ENCODE results near the gene BCL10.

Gene BCL10

DNA sequence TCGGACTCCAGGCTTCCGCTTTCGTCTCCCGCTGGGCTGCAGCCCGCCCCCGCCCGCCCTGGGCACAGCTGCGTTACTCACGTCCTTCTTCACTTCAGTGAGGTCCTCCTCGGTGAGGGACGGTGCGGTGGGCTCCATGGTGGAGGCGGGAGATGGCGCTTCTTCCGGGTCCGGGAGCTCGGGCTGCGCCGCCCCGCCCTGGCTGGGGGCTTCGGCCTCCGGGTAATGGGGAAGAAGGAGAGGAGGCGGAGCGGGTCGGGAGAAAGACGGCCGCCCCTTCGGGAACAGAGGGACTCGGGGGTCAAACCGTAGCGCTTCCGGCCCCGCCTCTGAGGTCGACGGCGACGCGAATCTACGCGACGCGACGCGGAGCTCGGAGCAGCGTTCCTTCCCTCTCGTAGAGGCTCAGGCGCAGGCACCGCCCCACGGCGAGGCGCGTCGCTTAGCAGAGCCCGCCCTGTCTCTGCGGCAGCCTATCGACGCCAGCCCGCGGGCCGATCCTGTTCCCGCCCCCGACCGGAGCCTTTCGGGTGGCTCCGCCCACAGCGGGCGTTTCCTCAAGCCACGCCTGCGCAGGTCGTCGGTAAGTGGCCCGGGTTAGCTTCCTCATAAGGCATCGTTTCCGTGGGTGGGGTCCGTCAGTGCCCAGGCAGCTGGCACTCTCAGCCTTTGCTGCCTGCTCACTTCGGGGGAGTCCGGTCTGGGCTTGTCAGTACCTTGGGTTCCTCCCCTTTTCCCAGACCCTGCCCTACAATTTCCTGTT, at the start of gene BCL10:
Gene BCL10, minus strand, starts transcription at position 418 of the 763 bp plus-strand sequence. Its CDS starts 280 bp downstream, at position 138.
- peak; percentile 99 for DNase-seq

DNA sequence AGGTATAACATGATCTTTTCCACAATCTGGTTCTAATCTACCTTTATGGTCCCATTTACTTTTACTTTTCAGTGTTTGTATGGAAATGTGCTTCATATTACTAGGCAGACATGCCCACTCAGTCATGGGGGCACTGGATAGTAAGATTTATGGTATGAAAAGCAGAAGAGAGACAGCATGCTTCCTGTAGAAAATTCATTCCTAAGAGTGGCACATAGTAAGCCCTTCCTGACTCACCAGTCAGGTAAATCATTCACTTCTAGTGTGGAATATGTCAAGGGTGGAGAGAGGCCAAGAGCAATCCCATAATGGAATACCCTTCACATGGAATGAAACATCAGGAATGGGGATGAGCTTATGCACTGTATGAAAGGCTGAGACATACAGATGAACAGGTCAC, 49.5 kb upstream of the BCL10 start:
- no peak for DNase-seq

GRCh38 chr1:85323770-85324169, 47.3 kb upstream of the BCL10 start:
- no peak for DNase-seq

- no peak for DNase-seq
Observed at GRCh38 chr1:85322655-85323054, 46.2 kb upstream of the BCL10 start.

GRCh38 chr1:85321237-85321964, 45.0 kb upstream of the BCL10 start:
- DNase-seq: peak; percentile 90

DNA sequence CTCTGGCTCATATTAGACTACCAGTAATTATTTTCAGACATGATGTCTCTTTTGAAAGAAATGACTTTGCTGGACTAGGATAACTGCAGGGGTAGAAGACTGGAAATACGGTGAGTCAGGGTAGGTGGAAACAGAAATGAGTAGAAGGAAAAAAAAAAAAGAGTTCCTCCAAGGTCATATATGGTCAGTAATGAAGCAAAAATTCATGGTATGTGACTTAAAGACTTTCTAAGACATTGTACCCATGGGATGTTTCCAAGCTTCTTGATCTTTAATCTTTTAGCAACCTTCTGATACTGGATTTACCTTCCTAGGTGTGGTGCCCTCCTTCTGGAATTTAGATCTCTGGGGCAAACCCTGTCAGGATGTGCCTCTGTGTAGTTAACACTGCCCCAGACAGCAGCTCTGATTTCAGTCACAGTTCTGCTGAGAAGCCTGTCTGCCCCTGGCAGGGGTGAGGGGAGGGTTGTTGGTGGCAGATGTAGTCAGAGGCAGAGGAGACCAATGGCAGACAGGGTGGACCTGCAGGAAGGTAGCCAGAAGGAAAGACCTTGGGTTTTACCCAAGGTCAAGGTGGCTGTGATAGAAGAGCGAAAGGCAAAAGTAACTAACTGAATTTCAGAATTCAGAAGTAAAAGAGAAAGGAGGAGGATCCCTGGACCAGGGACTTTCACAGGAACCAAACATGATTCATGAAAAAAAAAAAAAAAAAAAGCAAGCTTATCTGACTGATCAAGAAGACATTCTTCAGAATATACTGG, 44.1 kb upstream of the BCL10 start:
- no peak for DNase-seq

DNA sequence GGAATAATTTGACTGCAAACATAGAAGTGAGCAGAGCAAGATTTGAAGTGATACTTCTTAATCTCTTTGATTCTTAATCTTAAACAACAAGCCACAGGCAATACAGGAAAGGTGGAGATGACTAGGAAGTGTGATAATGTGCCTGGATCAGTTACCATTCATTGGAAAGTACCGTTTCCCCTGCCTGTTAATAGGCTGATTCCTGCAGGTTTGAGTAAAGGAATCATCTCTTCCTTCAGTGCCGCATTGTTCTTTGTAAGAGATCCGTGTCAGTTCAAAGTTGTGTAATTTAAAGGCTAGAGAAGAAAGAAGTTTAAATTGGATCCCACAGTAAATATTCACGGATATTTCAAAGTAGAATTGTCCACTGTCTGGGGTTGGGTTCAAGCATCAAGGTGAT, 43.5 kb upstream of the BCL10 start:
- no peak for DNase-seq

DNA sequence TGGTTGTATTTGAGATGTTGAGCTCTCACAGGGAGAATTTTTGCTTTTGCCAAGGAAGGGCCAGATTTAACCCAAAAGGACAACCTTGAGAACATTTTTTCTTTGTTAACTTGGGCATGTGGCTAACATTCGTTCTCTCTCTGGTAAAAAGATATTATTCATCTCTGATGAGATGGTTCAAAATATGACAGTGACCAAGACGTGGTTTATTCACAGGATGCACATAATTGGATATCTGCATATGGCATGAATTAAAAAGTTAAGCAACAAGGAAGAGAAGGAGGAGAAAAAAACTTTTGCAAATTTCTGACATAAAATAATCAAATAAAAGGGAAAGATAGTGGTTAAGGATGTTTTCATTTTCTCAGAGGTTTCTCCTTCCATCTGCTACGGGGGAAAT, 43.1 kb upstream of the BCL10 start:
- no peak for DNase-seq

DNA sequence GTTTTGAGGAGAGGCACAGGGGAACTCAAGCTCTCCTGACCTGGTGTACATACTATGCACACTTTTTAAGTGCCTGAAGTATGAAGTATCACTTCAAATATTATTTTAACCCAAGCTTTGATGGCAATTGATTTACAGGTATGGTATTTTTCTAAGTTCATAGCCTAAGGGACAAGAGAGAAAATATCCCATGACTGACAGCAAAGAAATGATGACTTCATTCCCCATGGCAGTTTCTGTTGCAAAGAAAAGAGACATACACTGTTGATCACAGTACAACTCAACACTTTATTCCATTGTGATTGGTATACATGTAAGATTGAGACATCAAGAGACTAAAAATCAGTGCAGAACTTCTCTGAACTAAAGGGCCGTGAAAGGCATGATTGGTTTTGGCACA, 41.8 kb upstream of the BCL10 start:
- no peak for DNase-seq

GRCh38 chr1:85317560-85317959, 41.1 kb upstream of the BCL10 start:
- DNase-seq: no peak

DNA sequence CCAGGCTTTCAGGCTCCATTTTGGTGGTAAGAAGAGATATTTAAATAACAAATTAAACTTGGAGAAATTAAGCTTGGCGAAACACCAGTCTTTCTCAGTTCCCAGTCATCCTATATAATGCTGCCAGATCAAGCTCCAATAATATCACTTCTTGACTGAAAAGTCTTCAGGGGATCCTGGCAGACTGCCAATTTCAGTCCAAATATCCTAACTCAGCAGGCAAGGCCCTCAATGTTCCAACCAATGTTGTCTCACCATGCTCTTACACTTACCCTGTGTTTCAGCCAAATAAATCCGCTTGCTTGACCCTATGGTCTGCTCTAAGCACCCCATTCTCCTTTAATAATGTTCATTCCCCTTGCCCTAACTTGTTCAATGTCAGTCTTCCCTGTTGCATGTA, 39.9 kb upstream of the BCL10 start:
- DNase-seq: no peak

DNA sequence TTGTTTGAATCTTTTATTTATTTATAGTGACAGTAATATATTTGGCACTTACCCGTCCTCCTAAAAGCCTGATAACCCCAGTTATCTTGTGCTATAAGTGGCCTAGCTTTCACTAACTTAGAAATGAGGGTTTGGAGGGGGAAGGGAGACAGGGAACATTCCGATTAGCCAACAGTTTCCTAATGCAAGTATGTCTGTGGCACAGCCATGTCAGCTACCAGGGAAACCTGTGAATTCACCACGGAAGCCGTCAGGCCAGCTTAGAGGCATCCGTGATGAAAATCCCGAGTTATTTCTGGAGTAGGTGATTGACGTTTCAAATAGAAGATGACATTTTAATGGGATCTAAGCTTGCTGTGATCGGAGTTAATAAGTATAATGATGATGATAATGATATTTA, 39.4 kb upstream of the BCL10 start:
- no peak for DNase-seq

DNA sequence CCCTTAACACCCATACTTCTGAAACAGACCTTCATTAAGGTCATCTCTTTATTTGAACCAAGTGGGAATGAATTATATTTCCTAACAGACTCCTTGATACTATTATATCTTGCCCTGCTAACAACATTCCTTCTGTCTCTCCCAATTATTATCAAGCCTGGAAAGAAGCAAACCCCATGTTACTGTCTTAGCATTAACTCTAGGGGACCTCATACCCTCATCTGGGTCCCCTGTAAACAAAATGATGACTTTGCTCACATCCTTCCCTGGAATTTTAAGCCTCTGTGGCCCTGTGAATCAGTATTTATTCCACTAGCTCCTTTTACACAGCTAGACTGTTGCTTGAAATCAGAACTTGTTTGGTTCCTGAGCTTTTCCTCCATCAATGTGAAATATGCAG, 38.3 kb upstream of the BCL10 start:
- no peak for DNase-seq

DNA sequence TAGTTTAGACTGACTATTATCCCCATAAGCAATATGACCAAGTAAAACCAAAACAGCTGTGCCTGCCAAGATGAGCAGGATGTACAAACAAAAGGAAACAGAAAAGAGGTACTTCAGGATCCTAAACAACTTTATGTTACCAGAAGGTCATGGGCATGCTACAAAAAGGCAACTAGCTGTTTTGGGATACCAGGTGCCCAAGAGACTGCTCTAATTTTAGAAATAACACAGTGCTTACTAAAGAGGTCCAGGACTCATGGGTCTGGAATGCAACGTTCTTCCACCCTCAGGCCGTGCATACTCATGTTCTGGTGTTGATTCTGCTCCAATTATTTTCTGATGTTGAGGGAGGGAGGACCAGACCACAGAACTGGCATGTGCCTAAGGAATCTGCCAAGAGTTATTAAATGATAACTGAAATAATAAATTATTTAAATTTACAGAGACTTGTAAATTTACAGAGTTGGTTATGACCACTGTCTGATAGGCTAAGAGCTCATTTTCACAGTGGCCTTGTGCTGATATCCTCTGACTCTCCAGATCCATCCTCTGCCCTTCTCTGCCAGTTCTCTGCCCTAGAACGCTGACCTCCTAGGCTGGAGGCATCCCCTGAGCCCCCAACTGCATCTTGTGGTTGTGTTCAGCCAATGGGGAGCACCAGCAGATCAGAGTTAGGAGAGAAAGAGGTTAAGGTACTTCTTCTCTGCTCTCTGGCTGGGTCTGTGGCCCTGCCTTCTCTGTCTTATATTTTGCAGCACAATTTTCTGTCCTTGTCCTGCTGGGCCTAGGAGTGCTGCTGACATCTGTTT, 37.7 kb upstream of the BCL10 start:
- no peak for DNase-seq

GRCh38 chr1:85311818-85312217, 35.4 kb upstream of the BCL10 start:
- no peak for DNase-seq

DNA sequence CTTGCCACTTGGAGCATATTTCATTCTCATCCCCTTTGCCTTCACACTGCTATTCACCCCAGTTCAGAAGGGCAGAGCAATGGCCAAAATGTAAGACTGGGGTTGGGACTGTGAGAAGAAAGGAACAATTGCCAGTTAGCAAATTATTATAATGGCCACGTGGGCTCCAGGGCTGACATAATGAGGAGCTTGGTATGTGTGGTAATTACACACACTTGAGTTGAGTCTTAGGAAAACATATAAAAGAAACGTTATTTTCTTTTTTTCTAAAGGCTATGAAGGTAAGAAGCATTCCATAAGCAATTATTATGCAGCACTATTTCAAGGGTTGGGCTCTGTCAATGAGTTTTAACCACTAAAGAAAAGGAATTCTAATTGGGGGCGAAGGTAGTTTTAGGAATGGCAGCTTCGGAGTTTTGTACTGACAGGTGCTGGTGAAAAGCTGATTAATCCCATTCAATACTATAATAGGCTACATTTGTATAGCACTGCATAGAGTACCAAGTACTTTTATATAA, 32.5 kb upstream of the BCL10 start:
- DNase-seq: no peak

DNA sequence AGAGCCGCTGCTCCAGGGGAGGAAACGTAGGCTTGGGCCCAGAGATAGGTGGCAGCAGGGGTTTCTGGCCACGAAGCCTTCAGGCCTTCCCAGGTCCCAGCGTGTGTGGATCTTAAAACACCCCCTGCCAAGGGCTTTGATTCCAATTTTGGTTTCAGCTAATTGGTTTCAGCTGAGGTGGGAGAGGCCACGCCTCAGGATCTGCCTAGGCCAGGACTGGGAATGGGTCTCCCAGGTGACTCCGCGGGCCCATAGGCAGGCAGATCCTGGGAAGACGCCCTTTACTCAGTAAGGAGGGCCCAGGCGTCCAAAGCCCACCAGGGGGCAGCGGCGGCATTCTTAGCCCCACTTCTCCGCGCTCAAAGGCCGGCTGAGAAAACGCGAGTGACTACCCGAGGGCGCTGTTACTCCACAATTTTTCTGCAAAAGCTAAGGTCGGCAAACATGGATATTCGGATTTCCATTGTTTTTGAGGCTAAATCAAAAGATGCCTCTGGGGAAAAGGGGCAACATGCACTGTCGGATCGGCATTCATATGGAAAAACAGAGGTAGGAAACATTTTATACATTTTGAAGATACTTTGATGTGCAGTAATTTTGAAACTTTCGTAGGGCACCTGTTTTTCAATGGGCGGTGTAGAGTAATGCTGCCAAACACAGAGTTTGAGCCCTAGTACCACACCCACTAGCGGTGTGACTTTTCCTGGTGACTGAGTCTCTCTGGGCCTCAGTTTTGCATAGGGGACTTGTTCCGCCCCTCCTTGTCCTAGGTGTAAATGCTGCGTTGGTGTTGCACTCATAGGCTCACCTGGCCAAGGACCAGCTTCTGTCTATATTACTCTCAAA, 31.8 kb upstream of the BCL10 start:
- peak; percentile 64 for DNase-seq

DNA sequence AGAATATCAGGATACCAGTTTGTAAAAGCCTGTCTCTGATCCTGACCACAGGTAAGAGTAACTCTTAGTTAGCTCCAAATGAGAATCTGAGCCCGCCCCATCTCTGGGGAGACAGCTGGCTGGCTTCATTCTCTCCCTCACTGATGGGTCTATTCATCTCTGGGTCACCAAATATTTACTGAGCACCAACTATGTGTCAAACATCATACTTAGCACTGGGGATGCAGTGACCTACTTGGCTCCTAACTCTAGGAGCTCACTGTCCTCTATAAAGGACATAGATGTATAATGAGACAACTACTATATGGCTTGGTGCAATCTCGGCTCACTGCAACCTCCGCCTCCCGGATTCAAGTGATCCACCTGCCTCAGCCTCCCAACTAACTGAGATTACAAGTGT, 29.8 kb upstream of the BCL10 start:
- DNase-seq: no peak

DNA sequence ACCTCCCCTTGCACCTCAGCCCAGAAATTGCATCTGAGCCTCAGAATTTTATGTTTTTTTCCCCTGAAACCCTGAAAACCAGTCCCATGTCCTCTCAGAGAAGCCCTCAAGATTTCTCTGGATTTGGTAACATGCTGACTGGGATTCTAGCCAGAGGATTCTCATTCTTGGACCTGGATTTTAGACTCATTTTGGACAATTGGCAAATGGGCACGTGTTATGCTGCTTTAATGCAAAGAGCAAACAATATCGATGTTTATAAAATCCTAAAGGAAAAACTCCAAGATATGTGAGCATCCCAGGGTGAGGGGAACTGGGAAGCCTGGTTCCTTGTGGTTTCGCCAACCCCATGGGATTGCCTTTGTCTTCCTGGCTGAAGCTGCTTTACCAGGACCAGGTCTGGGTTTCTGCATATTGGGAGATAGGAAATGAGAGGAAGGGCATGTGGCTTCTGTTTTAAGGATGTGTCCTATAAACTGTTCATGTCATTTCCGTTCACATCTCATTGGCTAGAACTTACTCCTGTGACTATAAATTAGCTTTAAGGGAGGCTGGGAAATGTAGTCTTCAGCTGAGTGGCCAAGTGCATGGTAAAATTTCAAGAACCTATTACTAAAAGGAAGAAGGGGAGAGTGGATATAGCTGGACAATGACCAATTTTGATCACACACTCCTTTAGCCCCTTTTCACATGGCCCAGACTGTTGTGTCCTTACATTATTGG, 27.2 kb upstream of the BCL10 start:
- no peak for DNase-seq

DNA sequence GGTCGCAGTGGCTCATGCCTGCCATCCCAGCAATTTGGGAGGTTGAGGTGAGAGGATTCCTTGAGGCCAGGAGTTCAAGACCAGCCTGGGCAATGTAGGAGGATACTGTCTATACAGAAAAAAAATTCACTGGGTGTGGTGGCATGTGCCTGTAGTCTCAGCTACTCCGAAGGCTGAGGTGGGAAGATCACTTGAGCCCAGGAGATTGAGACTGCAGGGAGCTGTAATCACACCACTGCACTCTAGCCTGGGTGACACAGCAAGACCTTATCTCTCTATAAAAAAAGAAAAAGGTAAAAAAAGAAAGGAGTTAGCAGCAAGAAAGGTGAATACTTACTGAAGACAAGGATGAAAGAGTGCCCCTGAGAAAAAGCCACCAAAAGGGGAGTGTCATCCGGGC, 23.7 kb upstream of the BCL10 start:
- DNase-seq: no peak
